ENCODE measurements around the gene PSKH1.
A peak's percentile ranks its signal among the peaks of the same experiment; 100 is the strongest.

Gene PSKH1

DNA sequence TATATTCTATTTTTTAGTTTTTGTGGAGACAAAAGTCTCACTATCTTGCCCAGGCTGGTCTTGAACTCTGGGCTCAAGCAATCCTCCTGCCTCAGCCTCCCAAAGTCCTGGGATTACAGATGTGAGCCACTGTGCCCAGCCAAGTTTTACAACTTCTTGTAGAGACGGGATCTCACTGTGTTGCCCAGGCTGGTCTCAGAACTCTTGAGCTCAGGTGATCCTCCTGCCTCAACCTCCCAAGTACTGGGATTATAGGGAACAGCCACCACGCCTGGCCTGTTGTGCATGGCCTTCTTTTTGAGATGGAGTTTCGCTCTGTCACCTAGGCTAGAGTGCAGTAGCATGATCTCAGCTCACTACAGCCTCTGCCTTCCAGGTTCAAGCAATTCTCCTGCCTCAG is 39.4 kb upstream of the PSKH1 start:
- peaks cover 43% of the 10 kb centered on the region for H3K36me3 ChIP-seq (ENCODE audit: low read depth)
- no peak overlapping the region for H3K4me3 ChIP-seq (ENCODE audit: severe bottlenecking)
- H3K27ac ChIP-seq (ENCODE audit: poor library complexity, severe bottlenecking): no peak overlapping the region
- peaks cover 18% of the 10 kb centered on the region for H3K4me1 ChIP-seq (ENCODE audit: insufficient read depth, poor library complexity, severe bottlenecking)
- DNase-seq (ENCODE audit: low spot score) (no peak), ATAC-seq (ENCODE audit: low read depth) (no peak)
- TF ChIP-seq, protein P1, sequence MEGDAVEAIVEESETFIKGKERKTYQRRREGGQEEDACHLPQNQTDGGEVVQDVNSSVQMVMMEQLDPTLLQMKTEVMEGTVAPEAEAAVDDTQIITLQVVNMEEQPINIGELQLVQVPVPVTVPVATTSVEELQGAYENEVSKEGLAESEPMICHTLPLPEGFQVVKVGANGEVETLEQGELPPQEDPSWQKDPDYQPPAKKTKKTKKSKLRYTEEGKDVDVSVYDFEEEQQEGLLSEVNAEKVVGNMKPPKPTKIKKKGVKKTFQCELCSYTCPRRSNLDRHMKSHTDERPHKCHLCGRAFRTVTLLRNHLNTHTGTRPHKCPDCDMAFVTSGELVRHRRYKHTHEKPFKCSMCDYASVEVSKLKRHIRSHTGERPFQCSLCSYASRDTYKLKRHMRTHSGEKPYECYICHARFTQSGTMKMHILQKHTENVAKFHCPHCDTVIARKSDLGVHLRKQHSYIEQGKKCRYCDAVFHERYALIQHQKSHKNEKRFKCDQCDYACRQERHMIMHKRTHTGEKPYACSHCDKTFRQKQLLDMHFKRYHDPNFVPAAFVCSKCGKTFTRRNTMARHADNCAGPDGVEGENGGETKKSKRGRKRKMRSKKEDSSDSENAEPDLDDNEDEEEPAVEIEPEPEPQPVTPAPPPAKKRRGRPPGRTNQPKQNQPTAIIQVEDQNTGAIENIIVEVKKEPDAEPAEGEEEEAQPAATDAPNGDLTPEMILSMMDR (IDR thresholded peaks at IDR 0.05; ENCODE audit: poor library complexity, severe bottlenecking): no peak
- H3K9me3 ChIP-seq (ENCODE audit: severe bottlenecking): no peaks in the 10 kb centered on the region
- H3K27me3 ChIP-seq (ENCODE audit: insufficient read depth, poor library complexity, severe bottlenecking): no peaks in the 10 kb centered on the region

DNA sequence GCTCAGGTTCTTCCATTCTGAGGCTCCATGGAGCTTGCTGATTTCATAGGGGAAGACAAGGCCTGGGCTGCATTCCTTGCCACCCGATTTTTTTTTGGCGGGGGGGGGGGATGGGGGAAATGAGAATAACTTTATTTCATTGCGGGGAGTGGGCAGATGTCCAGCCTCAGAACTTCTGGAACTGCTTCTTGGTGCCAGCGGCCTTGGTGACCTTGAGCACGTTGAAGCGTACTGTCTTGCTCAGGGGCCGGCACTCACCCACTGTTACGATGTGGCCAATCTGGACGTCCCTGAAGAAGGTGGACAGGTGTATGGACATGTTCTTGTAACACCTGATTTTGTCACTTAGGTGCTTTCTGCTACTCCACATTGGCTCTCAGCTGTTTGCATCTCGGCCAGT is 37.3 kb upstream of the PSKH1 start:
- no peak overlapping the region for H3K27ac ChIP-seq (ENCODE audit: poor library complexity, severe bottlenecking)
- no peak for ATAC-seq (ENCODE audit: low read depth)
- TF ChIP-seq, protein P1 (IDR thresholded peaks at IDR 0.05; ENCODE audit: poor library complexity, severe bottlenecking): no peak
- H3K4me1 ChIP-seq (ENCODE audit: insufficient read depth, poor library complexity, severe bottlenecking): peaks cover 26% of the 10 kb centered on the region
- H3K27me3 ChIP-seq (ENCODE audit: insufficient read depth, poor library complexity, severe bottlenecking): no peaks in the 10 kb centered on the region
- no peak overlapping the region for H3K4me3 ChIP-seq (ENCODE audit: severe bottlenecking)
- H3K36me3 ChIP-seq (ENCODE audit: low read depth): peaks cover 41% of the 10 kb centered on the region
- no peak for DNase-seq (ENCODE audit: low spot score)
- no peaks in the 10 kb centered on the region for H3K9me3 ChIP-seq (ENCODE audit: severe bottlenecking)

GRCh38 chr16:67856927-67857546 is 36.0 kb upstream of the PSKH1 start:
- H3K4me1 ChIP-seq (ENCODE audit: insufficient read depth, poor library complexity, severe bottlenecking): peaks cover 30% of the 10 kb centered on the region
- H3K9me3 ChIP-seq (ENCODE audit: severe bottlenecking): no peaks in the 10 kb centered on the region
- peak overlapping the region; percentile 26 for H3K27ac ChIP-seq (ENCODE audit: poor library complexity, severe bottlenecking)
- H3K36me3 ChIP-seq (ENCODE audit: low read depth): peaks cover 41% of the 10 kb centered on the region
- no peak overlapping the region for H3K4me3 ChIP-seq (ENCODE audit: severe bottlenecking)
- TF ChIP-seq, protein P1 (IDR thresholded peaks at IDR 0.05; ENCODE audit: poor library complexity, severe bottlenecking): no peak
- ATAC-seq (ENCODE audit: low read depth): peak; percentile 9; the same call in 2 of the 3 replicates
- DNase-seq (ENCODE audit: low spot score): no peak
- no peaks in the 10 kb centered on the region for H3K27me3 ChIP-seq (ENCODE audit: insufficient read depth, poor library complexity, severe bottlenecking)

GRCh38 chr16:67857547-67858233 is 35.4 kb upstream of the PSKH1 start:
- H3K4me3 ChIP-seq (ENCODE audit: severe bottlenecking): no peak overlapping the region
- peak; percentile 80 for DNase-seq (ENCODE audit: low spot score)
- ATAC-seq (ENCODE audit: low read depth): peak; percentile 98
- TF ChIP-seq, protein P1 (IDR thresholded peaks at IDR 0.05; ENCODE audit: poor library complexity, severe bottlenecking): no peak
- peaks cover 30% of the 10 kb centered on the region for H3K4me1 ChIP-seq (ENCODE audit: insufficient read depth, poor library complexity, severe bottlenecking)
- peak overlapping the region; percentile 26 for H3K27ac ChIP-seq (ENCODE audit: poor library complexity, severe bottlenecking)
- H3K9me3 ChIP-seq (ENCODE audit: severe bottlenecking): no peaks in the 10 kb centered on the region
- H3K36me3 ChIP-seq (ENCODE audit: low read depth): peaks cover 35% of the 10 kb centered on the region
- no peaks in the 10 kb centered on the region for H3K27me3 ChIP-seq (ENCODE audit: insufficient read depth, poor library complexity, severe bottlenecking)

- Histone ChIP-seq H3K4me3 (ENCODE audit: severe bottlenecking) (no peak overlapping the region), H3K27ac (ENCODE audit: poor library complexity, severe bottlenecking) (no peak overlapping the region), H3K27me3 (ENCODE audit: insufficient read depth, poor library complexity, severe bottlenecking) (no peaks in the 10 kb centered on the region), H3K4me1 (ENCODE audit: insufficient read depth, poor library complexity, severe bottlenecking) (peaks cover 30% of the 10 kb centered on the region), H3K36me3 (ENCODE audit: low read depth) (peaks cover 27% of the 10 kb centered on the region), H3K9me3 (ENCODE audit: severe bottlenecking) (no peaks in the 10 kb centered on the region)
- ATAC-seq (ENCODE audit: low read depth) (no peak), DNase-seq (ENCODE audit: low spot score) (no peak)
- TF ChIP-seq, protein P1 (IDR thresholded peaks at IDR 0.05; ENCODE audit: poor library complexity, severe bottlenecking): no peak
These were observed 34.6 kb upstream of the PSKH1 start for GRCh38 chr16:67858500-67858899.
